Heart right ventricle (tissue), 16 donors: ENCODE results near the gene OR8B8. TPM values are rescaled to one million over a fixed set of nuclear protein-coding genes. Genes with fewer than 3 reads are reported as not detected.

Source experiments
- ATAC-seq, 8 donors: fragments of 200-7000 bp; cut with Tn5 transposase; one replicate each; pipeline ENCODE4 v1.9.1; 2020; ENCODE audit warnings: mild to moderate bottlenecking in 8 of 8, moderate library complexity in 8 of 8, moderate number of reproducible peaks in 1 of 8
- DNase-seq, 2 donors: peaks; one replicate each; pipeline ENCODE4 v3.0.0-alpha.2; 2020
- H3K27ac ChIP-seq, 10 donors: fragments of 200-600 bp; sonication (generic) in 2 of 10; one replicate each; pipeline versions ENCODE4 v1.5.0 to v1.8.0; 2020 to 2022; ENCODE audit warnings: mild to moderate bottlenecking in 3 of 10
- H3K27me3 ChIP-seq, 7 donors: fragments of 200-600 bp; one replicate each; pipeline ENCODE4 v1.8.0; 2021 to 2022; ENCODE audit warnings: mild to moderate bottlenecking in 2 of 7
- H3K36me3 ChIP-seq, 9 donors: fragments of 200-600 bp; sonication (generic) in 1 of 9; one replicate each; pipeline versions ENCODE4 v1.5.0 to v1.8.0; 2020 to 2022; ENCODE audit warnings: mild to moderate bottlenecking in 2 of 9
- H3K4me1 ChIP-seq, 9 donors: fragments of 200-600 bp; sonication (generic) in 1 of 9; one replicate each; pipeline versions ENCODE4 v1.5.0 to v1.8.0; 2020 to 2022; ENCODE audit warnings: mild to moderate bottlenecking in 4 of 9
- H3K4me3 ChIP-seq, 10 donors: fragments of 200-600 bp; sonication (generic) in 2 of 10; one replicate each; pipeline versions ENCODE4 v1.5.0 to v1.8.0; 2020 to 2022; ENCODE audit warnings: mild to moderate bottlenecking in 7 of 10, moderate library complexity in 2 of 10
- H3K9me3 ChIP-seq, 11 donors: fragments of 200-600 bp in 10 of 11; sonication (generic) in 2 of 11; one replicate each; pipeline versions ENCODE4 v1.5.0 to v1.8.0; 2013 to 2022; ENCODE audit warnings: mild to moderate bottlenecking in 2 of 11, control low read depth in 1 of 11, moderate library complexity in 1 of 11
- WGBS, 2 donors: extraction: QIAGEN DNeasy Blood & Tissue Kit; methylation state at CpG; one replicate each; pipeline ENCODE4 v1.1.7; 2013; ENCODE audit warnings: inconsistent platforms in 1 of 2; 5-methylcytosine and 5-hydroxymethylcytosine counted together
- intact Hi-C, 10 donors: fragments of 100-400 bp; cut with DNase I; formaldehyde crosslinking; loops; one replicate each; pipeline versions ENCODE4 v1.11.1 to v1.14.2; 2022
- long read RNA-seq, 3 donors: library from polyadenylated mRNA; unstranded; transcript quantifications; one replicate each; pipeline ENCODE4 v2.0.0, GENCODE V29; 2020 to 2021
- polyA plus RNA-seq, 2 donors: library from polyadenylated mRNA; stranded (reverse); fragments of 200-250 nt; gene quantifications; one replicate each; pipeline ENCODE4 v1.2.3, GENCODE V29; 2013
- total RNA-seq, 10 donors: library from RNA; stranded (reverse); fragmentation: NEBNext Ultra II Directional in 3 of 10; extraction: Animal tissue kit (Norgen Biotek cat#: 25700) in 3 of 10; gene quantifications; one replicate each; pipeline versions ENCODE4 v1.2.1 to v1.2.4, GENCODE V29; 2021 to 2023
- TF ChIP-seq, protein P1 (sequence below), 9 donors: fragments of 200-600 bp; sonication (generic) in 2 of 9; IDR thresholded peaks; one replicate each; pipeline versions ENCODE4 v1.5.0 to v1.8.0; 2021 to 2022; ENCODE audit warnings: antibody characterized with exemption in 9 of 9, mild to moderate bottlenecking in 5 of 9, moderate library complexity in 1 of 9
- donor health status: Arrhythmogenic right ventricular cardiomyopathy.
- donor health status: ischemic (EF 13 %, LVEDD 7.1; RV severe dilation, severe dysfunction).
- donor health status: healthy with polysubstance abuse.
- donor health status: DM: no; HTN: yes; CAD: no.
- donor health status: DM: no; HTN: no; CAD: no.
- donor health status: ischemic (EF 25% LVEDD 6.9; RV normal size, moderate dysfunction).
- donor health status: ischemic (EF 25% LVEDD 5.7; RV mildly dilated, moderate dysfunction).
- donor health status: healthy.
- donor health status: DM: yes; HTN: yes; CAD: no.
- donor health status: Ischemic cardiomyopathy.
- donor health status: ischemic (EF 35%, LVEDD 5.7; RV mildly dilated, moderate dysfunction).
- donor health status: nonischemic (EF 11% LVEDD 7.7; RV severe dilation, severe dysfunction).
- donor health status: DM: yes; HTN: yes; CAD: no.
- donor health status: PGD.
- donor health status: ischemic (EF 29% LVEDD 5.4; RV normal size, mild dysfunction).
- donor health status: nonischemic (EF 23%, LVEDD 6.1; RV moderate dilation, normal function).

The OR8B8 gene, protein sequence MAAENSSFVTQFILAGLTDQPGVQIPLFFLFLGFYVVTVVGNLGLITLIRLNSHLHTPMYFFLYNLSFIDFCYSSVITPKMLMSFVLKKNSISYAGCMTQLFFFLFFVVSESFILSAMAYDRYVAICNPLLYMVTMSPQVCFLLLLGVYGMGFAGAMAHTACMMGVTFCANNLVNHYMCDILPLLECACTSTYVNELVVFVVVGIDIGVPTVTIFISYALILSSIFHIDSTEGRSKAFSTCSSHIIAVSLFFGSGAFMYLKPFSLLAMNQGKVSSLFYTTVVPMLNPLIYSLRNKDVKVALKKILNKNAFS
- not detected for total RNA-seq
- not detected for polyA plus RNA-seq
- long read RNA-seq, donor 1: 0 reads
- long read RNA-seq, donor 2: 0 reads
- long read RNA-seq, donor 3: 0 reads

DNA sequence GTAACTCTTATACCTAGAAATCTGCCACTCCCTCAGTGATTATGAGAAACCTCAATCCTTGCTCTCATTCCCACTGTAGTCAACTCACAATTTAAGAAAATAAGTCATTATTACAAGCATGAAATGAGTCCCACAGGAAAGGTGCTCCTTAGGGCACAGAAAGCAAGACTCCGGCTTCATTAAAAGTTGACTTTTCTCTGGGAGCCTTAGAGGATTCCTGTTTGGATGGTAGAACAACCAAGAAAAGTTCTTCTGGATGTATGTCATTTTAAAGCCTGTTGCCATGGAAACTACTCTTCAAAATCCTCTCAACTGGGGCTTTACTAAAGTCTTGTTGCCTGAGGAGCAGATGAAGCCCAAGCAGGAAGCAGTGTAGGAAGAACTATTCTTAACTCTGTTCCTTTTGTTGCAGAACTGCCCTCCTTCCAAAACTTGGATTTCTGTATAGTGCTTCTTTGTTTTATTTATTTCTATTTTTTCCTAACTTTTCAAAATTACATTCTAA, at the start of gene OR8B8:
Gene OR8B8, minus strand, starts transcription at position 51 of the 505 bp plus-strand sequence. CDS start 4,611 bp downstream, outside the sequence.
- H3K27ac ChIP-seq: no peak within 1 kb of the TSS
- intact Hi-C loops: no loop called here
- DNase-seq (no peak), ATAC-seq (no peak)
- no peaks in the 10 kb centered on the region for H3K36me3 ChIP-seq
- TF ChIP-seq, protein P1, sequence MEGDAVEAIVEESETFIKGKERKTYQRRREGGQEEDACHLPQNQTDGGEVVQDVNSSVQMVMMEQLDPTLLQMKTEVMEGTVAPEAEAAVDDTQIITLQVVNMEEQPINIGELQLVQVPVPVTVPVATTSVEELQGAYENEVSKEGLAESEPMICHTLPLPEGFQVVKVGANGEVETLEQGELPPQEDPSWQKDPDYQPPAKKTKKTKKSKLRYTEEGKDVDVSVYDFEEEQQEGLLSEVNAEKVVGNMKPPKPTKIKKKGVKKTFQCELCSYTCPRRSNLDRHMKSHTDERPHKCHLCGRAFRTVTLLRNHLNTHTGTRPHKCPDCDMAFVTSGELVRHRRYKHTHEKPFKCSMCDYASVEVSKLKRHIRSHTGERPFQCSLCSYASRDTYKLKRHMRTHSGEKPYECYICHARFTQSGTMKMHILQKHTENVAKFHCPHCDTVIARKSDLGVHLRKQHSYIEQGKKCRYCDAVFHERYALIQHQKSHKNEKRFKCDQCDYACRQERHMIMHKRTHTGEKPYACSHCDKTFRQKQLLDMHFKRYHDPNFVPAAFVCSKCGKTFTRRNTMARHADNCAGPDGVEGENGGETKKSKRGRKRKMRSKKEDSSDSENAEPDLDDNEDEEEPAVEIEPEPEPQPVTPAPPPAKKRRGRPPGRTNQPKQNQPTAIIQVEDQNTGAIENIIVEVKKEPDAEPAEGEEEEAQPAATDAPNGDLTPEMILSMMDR (IDR thresholded peaks at IDR 0.05): no peak
- 91 to 100% methylated on average over 1 of the region's 1 CpG for WGBS, 2 donors
- H3K4me3 ChIP-seq: no peak within 1 kb of the TSS
- H3K27me3 ChIP-seq: peaks cover 0 to 6% (median 0%) of the 10 kb centered on the region in 7 donors
- H3K9me3 ChIP-seq: peaks cover 0 to 8% (median 0%) of the 10 kb centered on the region in 11 donors
- no peaks in the 10 kb centered on the region for H3K4me1 ChIP-seq

DNA sequence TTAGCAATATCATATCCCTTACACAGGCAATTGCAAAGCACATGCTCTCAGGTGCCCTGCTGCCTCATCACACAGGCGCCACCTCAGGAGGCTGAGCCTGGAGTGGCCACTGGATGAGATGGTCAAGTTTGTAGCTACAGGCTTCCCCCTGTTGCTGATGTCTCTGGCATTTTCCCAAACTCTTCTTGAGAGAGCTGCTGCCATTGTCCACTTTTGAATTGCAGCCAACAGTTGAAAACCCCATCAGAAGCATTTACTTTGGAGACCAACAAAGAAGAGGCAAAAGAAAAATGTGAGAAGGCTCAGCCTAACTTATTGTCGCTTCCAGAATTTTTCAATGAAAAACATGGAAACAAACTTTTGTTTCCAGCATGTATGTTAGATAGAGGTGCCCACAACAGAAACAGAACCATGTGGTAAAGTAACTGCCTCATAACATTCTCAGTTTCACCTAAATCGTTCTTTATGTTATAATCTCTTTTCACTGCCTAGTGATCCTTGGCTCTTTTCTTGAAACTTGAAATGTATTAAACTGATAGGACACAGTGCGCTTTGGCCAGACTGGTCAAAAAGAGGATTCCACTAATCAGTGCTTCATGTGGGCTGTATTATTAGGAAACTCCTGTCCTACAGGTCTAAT, 47.6 kb upstream of the OR8B8 start:
- WGBS, 2 donors: 77 to 79% methylated on average over 4 of the region's 4 CpGs
- intact Hi-C loops: no loop called here
- TF ChIP-seq, protein P1 (IDR thresholded peaks at IDR 0.05): no peak
- no peak for ATAC-seq
- no peak for DNase-seq
- no peaks in the 10 kb centered on the region for H3K36me3 ChIP-seq
- H3K27me3 ChIP-seq: peaks cover 0 to 6% (median 0%) of the 10 kb centered on the region in 7 donors
- H3K9me3 ChIP-seq: peaks cover 0 to 24% (median 0%) of the 10 kb centered on the region in 11 donors
- H3K4me1 ChIP-seq: no peaks in the 10 kb centered on the region
- no peak overlapping the region for H3K27ac ChIP-seq
- no peak overlapping the region for H3K4me3 ChIP-seq

DNA sequence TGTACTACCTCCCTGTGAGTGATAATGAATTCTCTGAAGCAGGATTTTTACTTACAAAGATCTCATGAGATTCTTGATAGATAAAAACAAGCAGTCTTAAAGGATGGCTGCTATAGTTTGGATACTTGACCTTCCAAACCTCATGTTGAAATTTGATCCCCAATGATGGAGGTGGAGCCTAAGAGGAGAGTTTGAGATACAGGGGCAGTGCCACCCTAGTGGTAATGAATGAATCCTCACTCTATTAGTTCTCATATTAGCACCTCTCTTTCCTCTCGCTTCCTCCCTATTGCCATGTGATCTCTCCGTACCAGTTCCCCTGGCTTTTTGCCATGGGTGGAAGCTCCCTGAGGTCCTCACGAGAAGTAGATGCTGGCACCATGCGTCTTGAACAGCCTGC, 37.9 kb upstream of the OR8B8 start:
- Histone ChIP-seq H3K4me3 (no peak overlapping the region), H3K27ac (no peak overlapping the region), H3K27me3 (peaks cover 0 to 7% (median 5%) of the 10 kb centered on the region in 7 donors), H3K36me3 (no peaks in the 10 kb centered on the region), H3K4me1 (peaks cover 0 to 18% (median 7%) of the 10 kb centered on the region in 9 donors), H3K9me3 (no peaks in the 10 kb centered on the region)
- intact Hi-C loops: no loop called here
- WGBS, 2 donors: 55 to 77% methylated on average over 4 of the region's 4 CpGs
- TF ChIP-seq, protein P1 (IDR thresholded peaks at IDR 0.05): no peak
- no peak for ATAC-seq
- no peak for DNase-seq

DNA sequence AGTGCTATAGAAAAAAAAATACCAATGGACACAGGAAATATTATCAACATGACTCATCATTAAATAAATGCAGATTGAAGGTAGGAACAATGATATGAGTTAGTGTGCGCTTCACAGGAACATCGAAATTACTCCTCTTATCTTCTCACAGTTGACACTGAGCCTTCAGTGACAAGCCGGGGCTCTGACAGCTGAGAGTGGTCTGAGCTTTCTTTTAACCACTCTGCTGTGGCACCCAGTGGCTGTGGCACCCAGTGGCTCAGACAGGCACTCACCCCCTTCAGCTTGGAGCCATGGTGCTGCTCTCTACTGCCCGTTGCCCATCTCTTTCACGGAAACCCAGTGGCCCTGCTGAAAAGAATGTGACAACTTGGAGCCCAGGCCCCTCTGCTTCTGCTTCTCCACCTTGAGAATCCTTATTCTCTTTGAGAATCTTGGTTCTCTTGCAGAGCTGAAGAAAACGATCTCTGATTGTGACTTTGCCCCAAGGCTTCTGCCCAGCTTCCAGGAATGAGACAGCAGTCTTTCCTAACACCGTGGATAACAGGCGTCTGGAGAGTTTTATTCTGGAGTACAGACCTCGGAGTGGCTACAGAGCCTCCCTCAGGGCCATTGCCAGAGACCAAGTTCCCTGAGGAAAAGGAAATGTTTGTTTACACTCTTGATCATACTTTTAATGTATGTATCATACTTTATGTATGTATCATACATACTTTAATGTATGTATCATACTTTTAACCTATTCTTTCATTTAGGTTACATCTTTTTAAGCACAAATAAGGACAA, 37.1 kb upstream of the OR8B8 start:
- H3K9me3 ChIP-seq: no peaks in the 10 kb centered on the region
- peak overlapping the region in 1 of 10 donors; percentile 40 for H3K4me3 ChIP-seq
- H3K36me3 ChIP-seq: no peaks in the 10 kb centered on the region
- DNase-seq: no peak
- H3K27ac ChIP-seq: no peak overlapping the region
- H3K4me1 ChIP-seq: peaks cover 0 to 18% (median 7%) of the 10 kb centered on the region in 9 donors
- WGBS, 2 donors: 33 to 46% methylated on average over 9 of the region's 9 CpGs
- intact Hi-C loops: no loop called here
- peaks cover 0 to 7% (median 5%) of the 10 kb centered on the region in 7 donors for H3K27me3 ChIP-seq
- ATAC-seq: peak in 2 of 8 donors; percentile 13 to 22
- TF ChIP-seq, protein P1 (IDR thresholded peaks at IDR 0.05): no peak
